Activated CD4-positive, alpha-beta T cell treated with anti-CD3 and anti-CD28 coated beads for 1 hour (primary cell): ENCODE data around the gene TRIM48.
"Not testable (repeated sequence)": the region's sequence is repeated elsewhere in the genome, so short reads cannot be mapped to it uniquely, and the experiment has no call there.

Experiments used
- DNase-seq: peaks from one replicate; pipeline ENCODE4 v3.0.0-alpha.2; 2020

The TRIM48 gene, protein sequence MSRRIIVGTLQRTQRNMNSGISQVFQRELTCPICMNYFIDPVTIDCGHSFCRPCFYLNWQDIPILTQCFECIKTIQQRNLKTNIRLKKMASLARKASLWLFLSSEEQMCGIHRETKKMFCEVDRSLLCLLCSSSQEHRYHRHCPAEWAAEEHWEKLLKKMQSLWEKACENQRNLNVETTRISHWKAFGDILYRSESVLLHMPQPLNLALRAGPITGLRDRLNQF

DNA sequence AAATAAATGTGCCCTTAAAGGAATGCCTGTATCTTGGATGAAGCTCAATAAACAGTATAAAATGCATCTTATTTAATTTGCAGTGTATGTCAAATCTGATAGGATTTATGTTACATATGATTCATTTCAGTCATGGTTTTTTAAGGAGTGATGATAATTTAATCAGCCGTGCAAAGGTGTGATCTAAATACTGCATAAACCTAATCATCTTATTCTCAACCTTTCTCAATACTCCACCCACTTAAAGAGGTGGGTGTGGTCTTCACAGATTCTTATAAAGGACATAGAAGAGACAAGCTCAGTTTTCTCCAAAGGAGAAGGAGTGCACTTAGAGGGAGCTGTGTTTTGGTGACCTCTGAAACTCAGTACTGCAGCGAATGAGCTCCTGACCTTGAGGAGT lies at the start of gene TRIM48:
Gene TRIM48 (plus strand): TSS at position 301 of the 400 bp plus-strand sequence. CDS start 113 bp downstream, outside the sequence.
- DNase-seq = not testable (repeated sequence)

DNA sequence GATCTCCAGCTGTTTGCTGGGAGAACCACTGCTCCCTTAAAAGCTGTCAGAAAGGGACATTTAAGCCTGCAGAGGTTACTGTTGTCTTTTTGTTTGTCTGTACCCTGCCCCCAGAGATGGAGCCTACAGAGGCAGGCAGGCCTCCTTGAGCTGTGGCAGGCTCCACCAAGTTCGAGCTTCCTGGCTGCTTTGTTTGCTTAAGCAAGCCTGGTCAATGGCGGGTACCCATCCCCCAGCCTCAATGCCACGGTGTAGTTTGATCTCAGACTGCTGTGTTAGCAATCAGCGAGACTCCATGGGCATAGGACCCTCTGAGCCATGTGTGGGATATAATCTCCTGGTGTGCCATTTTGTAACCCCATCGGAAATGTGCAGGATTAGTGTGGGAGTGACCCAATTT lies 23.6 kb upstream of the TRIM48 start:
- not testable (repeated sequence) for DNase-seq

DNA sequence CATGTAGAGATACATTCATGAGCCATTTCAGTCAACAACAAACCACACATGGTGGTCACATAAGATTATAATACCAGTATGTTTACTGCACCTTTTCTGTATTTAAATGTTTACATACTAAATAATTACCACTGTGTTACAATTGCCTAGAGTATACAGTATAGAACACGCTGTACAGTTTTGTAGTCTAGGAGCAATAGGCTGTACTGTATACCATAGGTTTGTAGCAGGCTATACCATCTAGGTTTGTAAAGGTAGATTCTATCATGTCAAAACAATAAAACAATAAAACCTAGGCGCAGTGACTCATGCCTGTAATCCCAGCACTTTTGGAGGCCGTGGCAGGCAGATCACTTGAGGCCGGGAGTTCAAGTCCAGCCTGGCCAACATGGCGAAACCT lies 1.1 kb downstream of the TRIM48 start:
- DNase-seq = no peak
